ENCODE data around the gene CPE.
"Not testable (repeated sequence)": the region's sequence is repeated elsewhere in the genome, so short reads cannot be mapped to it uniquely, and the experiment has no call there.

- TF ChIP-seq, protein P1, sequence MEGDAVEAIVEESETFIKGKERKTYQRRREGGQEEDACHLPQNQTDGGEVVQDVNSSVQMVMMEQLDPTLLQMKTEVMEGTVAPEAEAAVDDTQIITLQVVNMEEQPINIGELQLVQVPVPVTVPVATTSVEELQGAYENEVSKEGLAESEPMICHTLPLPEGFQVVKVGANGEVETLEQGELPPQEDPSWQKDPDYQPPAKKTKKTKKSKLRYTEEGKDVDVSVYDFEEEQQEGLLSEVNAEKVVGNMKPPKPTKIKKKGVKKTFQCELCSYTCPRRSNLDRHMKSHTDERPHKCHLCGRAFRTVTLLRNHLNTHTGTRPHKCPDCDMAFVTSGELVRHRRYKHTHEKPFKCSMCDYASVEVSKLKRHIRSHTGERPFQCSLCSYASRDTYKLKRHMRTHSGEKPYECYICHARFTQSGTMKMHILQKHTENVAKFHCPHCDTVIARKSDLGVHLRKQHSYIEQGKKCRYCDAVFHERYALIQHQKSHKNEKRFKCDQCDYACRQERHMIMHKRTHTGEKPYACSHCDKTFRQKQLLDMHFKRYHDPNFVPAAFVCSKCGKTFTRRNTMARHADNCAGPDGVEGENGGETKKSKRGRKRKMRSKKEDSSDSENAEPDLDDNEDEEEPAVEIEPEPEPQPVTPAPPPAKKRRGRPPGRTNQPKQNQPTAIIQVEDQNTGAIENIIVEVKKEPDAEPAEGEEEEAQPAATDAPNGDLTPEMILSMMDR (IDR thresholded peaks at IDR 0.05) = not testable (repeated sequence)
- TF ChIP-seq ZFX (IDR thresholded peaks at IDR 0.05; ENCODE audit: borderline replicate concordance) = not testable (repeated sequence)
Observed at GRCh38 chr4:165453140-165453539, 74.3 kb downstream of the CPE start.

All from 22Rv1 (cell line).